ENCODE data around the gene TMEM163.
"Not testable (repeated sequence)": the region's sequence is repeated elsewhere in the genome, so short reads cannot be mapped to it uniquely, and the experiment has no call there.

TMEM163 gene

DNA sequence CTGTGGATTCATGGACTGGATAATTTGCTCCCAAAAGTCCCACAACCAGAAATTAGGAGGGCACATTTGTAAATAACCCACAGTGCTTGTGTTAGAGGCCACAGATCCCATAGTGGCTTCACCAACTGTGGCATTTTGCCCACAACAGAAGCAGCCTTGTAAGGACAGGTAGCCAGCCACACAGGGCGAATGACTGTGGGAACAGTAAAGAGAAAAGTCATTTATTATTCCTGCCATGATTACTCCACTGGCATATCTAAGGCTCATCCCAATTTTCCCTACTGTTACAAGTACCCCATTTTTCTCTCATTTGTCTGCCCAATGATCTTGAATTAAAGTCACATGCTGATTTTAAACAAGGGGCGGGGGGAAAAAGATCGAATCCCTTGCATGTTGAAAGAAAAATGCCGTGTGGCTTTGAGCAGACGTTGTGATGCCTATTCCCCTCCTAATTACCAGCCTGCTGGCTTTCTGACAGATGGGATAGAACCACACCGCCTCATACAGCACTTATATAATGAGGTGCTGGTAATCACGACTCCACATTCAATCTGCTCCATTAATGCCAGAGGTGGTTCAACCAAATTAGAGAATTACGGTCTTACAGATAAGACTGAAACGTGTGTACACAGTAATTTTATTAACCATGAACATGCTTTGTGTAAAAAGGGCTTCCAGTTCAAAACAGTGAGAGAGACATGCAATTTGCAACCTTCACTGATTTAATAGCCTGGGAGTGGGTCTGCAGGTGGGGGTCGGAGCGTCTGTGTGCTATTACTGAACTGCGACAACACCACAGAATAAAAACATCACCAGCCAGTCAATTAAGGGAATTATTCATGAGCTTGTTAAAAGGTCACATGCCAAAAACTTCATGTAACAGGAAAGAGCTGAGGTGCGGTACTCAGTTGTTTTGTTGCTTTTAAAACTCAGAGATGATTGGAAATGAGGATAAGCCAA is 196.0 kb downstream of the TMEM163 start:
- DNase-seq (ENCODE audit: low spot score): no peak

DNA sequence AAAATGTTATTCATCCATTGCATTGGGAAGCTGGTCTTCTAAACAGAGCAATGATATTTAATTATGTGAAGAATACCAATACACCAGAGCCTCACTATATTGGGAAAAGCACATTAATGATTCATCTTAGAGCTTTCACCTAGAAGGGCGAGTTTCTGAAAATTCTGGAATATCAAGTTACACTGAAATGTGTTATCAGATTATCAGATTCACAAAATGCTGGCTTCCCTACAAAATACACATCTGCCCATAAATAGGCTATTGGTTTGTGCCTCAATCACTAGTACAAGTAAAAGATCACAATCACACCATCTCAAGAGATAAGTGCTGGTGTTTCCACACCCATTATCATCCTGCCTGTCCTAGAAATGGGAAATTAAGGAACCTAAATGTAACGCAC is 200.7 kb downstream of the TMEM163 start:
- DNase-seq (ENCODE audit: low spot score): no peak

DNA sequence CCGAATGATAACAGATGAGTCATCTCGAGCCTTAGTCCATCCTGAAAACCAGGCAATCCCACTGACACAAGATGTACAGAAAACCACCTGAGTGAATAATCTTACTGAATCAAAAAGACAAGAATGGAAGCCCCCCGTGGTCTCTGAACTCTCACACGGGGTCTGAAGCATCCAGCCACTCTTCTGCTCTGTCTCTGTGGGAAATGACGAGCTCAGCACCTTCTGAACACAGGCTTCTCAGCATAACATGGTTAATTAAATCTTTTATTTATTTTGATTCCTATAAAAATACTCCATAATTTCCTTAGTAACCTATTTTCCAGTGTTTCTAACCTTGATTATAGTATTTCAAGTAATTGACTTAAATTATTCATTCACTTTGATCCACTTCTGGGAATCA is 203.7 kb downstream of the TMEM163 start:
- DNase-seq (ENCODE audit: low spot score): no peak

GRCh38 chr2:134513465-134513804 is 205.4 kb downstream of the TMEM163 start:
- no peak for DNase-seq (ENCODE audit: low spot score)

DNA sequence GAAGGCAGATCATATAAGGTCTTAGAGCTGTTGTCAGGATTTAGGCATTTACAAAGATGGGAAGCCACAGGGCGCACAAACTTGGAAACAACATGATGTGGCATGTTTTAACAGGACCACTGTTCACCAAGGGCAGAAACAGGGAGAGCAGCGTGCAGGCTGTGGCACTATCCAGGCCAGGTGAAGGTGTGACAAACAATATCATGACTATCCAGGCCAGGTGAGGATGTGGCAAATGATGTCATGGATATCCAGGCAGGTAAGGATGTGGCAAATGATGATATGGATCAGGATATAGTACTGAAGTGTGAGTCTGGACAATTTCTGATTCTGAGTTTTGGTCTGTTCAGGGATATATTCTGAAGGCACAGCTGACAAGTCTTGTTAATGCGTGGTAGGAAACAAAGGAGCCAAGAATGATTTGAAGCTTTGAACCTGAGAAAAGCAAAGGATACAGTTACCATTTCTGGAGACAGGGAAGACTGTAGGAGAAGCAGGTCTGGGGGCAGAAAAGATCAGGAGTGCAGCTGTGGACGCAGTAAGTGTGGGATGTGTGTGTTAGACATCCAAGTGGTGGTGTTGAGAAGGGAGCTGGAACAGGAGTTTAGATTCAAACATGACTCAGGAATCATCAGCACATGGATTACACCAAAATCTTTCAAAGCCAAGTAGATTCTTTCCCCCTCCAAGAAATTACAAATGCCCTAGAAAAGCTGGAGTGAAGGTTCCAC is 205.9 kb downstream of the TMEM163 start:
- DNase-seq (ENCODE audit: low spot score): no peak

DNA sequence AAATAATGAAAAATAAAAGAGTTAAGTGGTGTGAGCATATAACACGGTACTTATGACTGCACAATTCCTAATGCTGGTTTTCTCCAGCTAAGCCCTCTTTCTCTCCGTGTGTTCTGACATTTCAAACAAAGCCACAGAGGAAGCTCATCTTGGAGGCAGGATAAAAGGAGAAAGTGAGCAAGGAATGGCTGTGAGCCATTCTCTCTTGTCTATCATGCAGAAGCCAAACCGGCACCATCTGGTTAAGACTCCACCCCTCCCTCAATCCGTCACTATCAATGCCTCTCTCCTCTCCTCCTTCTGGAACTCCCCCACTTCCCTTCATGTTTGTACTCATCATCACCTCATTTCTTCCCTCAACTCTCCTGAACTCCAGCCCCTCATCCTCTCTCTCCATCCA is 210.4 kb downstream of the TMEM163 start:
- DNase-seq (ENCODE audit: low spot score): no peak

- DNase-seq (ENCODE audit: low spot score): no peak
These were observed 211.1 kb downstream of the TMEM163 start for GRCh38 chr2:134507697-134508096.

DNA sequence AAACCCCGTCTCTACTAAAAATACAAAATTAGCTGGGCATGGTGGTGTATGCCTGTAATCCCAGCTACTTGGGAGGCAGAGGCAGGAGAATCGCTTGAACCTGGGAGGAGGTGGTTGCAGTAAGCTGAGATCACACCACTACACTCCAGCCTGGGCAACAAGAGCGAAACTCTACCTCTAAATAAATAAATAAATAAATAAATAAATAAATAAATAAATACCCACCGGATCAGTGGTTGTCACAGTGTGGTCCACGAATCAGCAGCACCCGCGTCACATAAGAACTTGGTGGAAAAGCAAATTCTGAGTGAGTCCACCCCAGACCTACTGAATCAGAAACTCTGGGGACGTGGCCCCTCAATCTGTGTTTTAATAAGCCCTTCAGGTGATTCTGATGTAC is 211.6 kb downstream of the TMEM163 start:
- not testable (repeated sequence) for DNase-seq (ENCODE audit: low spot score)

- no peak for DNase-seq (ENCODE audit: low spot score)
These were observed 213.4 kb downstream of the TMEM163 start for GRCh38 chr2:134505446-134505845.

GRCh38 chr2:134504586-134505336 is 214.0 kb downstream of the TMEM163 start:
- no peak for DNase-seq (ENCODE audit: low spot score)

DNA sequence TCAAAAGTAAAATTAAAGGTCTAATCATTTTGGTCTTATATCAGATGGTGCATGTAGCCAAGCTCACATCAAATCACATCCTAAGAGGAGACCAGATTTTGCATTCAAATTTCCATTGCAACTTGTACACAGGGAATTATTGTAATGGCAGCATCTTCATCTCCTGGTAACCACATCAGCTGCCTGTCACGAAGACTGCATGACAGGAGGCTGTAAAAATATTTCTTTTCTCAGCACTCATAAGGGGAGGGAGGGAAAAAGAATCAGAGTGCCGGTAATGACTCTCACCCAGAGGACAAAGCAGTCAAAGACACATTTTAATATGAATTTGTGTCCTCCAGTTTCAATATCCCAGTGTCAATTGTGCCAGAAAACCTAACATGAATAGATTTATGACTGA is 216.7 kb downstream of the TMEM163 start:
- no peak for DNase-seq (ENCODE audit: low spot score)

GRCh38 chr2:134501476-134502091 is 217.2 kb downstream of the TMEM163 start:
- no peak for DNase-seq (ENCODE audit: low spot score)

GRCh38 chr2:134500211-134500935 is 218.4 kb downstream of the TMEM163 start:
- no peak for DNase-seq (ENCODE audit: low spot score)

DNA sequence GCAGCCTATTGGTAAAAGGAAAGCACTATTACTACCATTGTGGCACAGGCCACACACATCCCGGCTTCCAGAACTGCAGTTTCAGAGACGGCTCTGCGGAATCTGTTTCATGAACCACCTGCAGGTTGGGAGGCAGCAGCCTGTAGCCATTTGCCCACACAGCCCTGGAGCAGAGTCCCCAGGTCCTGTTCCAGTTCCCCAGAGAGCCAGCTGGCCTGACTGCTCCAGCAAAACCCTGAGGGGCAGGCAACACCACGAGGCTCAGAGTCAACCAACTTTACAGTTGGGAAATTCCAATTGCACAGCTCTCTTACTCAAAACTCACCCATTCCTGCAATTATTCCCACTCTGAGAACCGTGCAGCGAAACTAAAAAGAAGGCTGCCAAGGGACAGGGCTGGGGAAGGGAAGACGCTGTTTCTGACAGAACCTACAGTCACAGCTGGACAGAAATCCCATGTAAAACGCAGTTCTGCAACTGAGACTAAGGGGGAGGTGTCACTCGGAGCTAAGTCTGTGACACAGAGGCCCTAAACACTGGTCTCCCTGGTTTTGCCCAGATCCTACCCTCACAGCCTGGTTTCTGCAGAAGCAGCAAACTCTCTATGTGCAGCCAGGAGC is 219.4 kb downstream of the TMEM163 start:
- DNase-seq (ENCODE audit: low spot score): no peak

- DNase-seq (ENCODE audit: low spot score): no peak
These were observed 220.1 kb downstream of the TMEM163 start for GRCh38 chr2:134498654-134499053.

DNA sequence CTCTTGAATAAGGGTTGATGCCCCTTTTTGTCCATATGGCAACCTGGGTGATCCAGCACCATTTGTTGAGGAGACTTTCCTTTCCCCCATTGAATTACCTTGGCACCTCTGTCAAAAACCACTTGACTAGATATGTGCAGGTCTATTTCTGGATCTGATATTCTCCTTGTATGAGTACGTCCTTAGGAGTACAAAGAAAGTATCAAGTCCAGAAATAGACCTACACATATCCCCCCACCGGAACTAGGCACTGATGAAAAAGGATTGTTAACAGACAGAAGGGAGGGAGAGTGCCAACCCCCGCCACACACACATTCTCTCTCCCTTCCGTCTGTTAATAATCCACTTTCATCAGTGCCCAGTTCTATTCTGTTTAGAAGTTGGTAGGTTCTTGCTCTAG is 225.0 kb downstream of the TMEM163 start:
- DNase-seq (ENCODE audit: low spot score): no peak

DNA sequence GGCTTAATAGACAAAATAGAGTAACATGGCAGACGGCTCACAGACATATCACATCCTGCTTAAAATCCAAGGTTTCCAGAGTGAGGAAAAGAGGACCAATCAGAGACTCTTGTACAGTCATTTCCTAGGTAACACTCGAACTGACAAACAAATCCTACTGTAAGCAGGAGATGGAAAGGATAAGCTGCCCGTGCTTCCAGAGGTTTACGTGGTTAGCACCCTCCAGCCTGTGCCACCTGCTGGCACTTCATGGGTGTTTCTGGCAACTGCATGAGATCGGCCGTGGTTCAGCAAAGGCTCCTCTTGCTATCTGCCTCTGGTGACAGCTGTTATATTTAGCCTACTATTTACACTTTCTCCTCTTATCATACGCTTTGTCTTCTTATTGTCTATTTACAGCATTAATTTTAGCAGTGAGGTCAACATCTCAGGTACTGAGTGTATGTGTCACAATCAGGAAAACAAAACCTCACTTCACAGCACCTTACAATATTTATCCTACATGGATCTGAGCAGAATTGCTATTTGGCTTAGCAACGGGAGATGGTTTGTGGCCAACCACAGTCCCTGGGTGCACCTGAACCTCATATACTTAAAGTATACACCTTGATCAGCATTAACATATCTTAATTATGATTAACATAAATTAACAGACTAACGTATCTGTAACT is 226.9 kb downstream of the TMEM163 start:
- peak; percentile 75 for DNase-seq (ENCODE audit: low spot score)

DNA sequence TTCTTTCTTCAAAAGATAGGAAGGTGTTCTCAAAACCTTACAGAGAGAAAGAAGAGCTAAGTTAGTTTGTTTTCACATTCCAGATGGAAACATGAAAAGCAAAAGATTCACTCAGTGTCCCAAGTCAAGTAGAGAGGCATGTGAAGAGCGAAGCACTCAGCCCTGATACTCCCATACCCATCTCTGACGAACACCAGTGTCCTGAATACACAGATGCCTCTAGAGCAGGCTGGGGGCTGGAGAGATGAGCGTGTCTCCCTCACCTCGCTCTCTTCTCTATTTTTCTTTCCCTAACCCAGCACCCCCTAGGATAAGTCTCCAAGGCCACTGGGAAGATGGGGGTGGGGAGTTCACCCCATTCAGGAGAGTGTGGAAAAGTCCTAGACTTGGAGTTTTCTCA is 227.8 kb downstream of the TMEM163 start:
- no peak for DNase-seq (ENCODE audit: low spot score)

DNA sequence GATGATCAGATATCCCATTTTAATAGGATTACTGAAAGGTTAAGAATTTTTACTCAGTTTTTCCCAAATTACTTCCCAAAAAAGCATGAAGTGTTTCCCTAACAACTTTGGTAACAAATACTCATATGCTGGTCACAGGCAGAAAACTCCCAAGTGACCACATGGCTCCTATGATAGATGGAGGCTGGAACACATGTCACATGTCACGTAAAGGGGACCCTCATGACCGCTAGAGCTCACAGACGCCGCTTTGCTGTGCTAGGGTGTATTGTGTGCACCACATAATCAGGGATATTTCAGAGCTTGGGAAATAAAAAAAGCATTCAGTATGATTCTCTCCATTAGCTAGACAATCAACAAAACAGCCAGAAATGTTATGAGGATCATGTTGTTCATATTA is 228.2 kb downstream of the TMEM163 start:
- DNase-seq (ENCODE audit: low spot score): no peak

- DNase-seq (ENCODE audit: low spot score): no peak
These were observed 228.9 kb downstream of the TMEM163 start for GRCh38 chr2:134489732-134490384.
